Measurements from ENCODE around the gene DLG5. TPM values are rescaled to one million over a fixed set of nuclear protein-coding genes. Genes with fewer than 3 reads are reported as not detected.

Gene DLG5
- total and polyA plus RNA-seq, 9 of the 15 experiments (the other 6 are each of a cell fraction or from before 2014, with no cell fraction given) = 1.4 to 26.8 (median 11.2) TPM

GRCh38 chr10:77911535-77912123 is 14.9 kb downstream of the DLG5 start (continued):
- no peak for TF ChIP-seq FIP1L1 (IDR thresholded peaks at IDR 0.05; ENCODE audit: low read depth, low read length, poor library complexity, severe bottlenecking)
- peak in 1 of 2 experiments; percentile 72; a peak in 2 of 4 replicates for TF ChIP-seq TEAD1 (CRISPR knock-in tag; IDR thresholded peaks at IDR 0.05)
- TF ChIP-seq ZNF274 (IDR thresholded peaks at IDR 0.05; ENCODE audit: borderline replicate concordance, low read depth, low read length) = no peak
- TF ChIP-seq TCF7L2 (IDR thresholded peaks at IDR 0.05; ENCODE audit: low read depth, low read length) = peak; percentile 55; the same call in 1 of the 2 replicates
- TF ChIP-seq ERF (CRISPR knock-in tag; IDR thresholded peaks at IDR 0.05) = 0 out of 2 replicates have a peak, but pooled peaks have one; percentile 26
- TF ChIP-seq DMBX1 (CRISPR knock-in tag; IDR thresholded peaks at IDR 0.05; ENCODE audit: borderline replicate concordance) = peak; percentile 94
- no peak for TF ChIP-seq HDAC6 (IDR thresholded peaks at IDR 0.05; ENCODE audit: low read depth, low read length)
- TF ChIP-seq ZNF592 (IDR thresholded peaks at IDR 0.05) = peak; percentile 93
- peak; percentile 57 for TF ChIP-seq L3MBTL2 (IDR thresholded peaks at IDR 0.05)
- no peak for TF ChIP-seq XRCC5 (IDR thresholded peaks at IDR 0.05; ENCODE audit: low read depth, low read length)
- TF ChIP-seq RAD21 (CRISPR knock-in tag; conservative IDR thresholded peaks at IDR 0.05 in 1 of 2, IDR thresholded peaks at IDR 0.05 in 1 of 2) = peak in 1 of 2 experiments; percentile 30; a peak in 2 of 4 replicates
- 0 out of 2 replicates have a peak, but pooled peaks have one; percentile 24 for TF ChIP-seq PML (IDR thresholded peaks at IDR 0.05; ENCODE audit: low read length)
- no peak for TF ChIP-seq ZNF785 (CRISPR knock-in tag; IDR thresholded peaks at IDR 0.05)
- no peak for TF ChIP-seq ZBTB1 (CRISPR knock-in tag; IDR thresholded peaks at IDR 0.05; ENCODE audit: borderline replicate concordance, low read depth)
- TF ChIP-seq FOSL1 (tag; conservative IDR thresholded peaks at IDR 0.05) = peak; percentile 88
- TF ChIP-seq JUND (IDR thresholded peaks at IDR 0.05; ENCODE audit: borderline replicate concordance, low read depth, low read length) = peak; percentile 78
- TF ChIP-seq JUND (tag; IDR thresholded peaks at IDR 0.05; ENCODE audit: borderline replicate concordance, low read depth, low read length) = peak; percentile 79
- peak; percentile 57; the same call in 1 of the 2 replicates for TF ChIP-seq GTF2A2 (tag; IDR thresholded peaks at IDR 0.05)
- TF ChIP-seq FOXM1 (IDR thresholded peaks at IDR 0.05; ENCODE audit: low read depth) = peak; percentile 87
- TF ChIP-seq FOXM1 (CRISPR knock-in tag; IDR thresholded peaks at IDR 0.05; ENCODE audit: low read depth) = no peak
- no peak for TF ChIP-seq PHB (CRISPR knock-in tag; IDR thresholded peaks at IDR 0.05)
- 0 out of 2 replicates have a peak, but pooled peaks have one; percentile 48 for TF ChIP-seq MYNN (IDR thresholded peaks at IDR 0.05)
- no peak for TF ChIP-seq MYNN (CRISPR knock-in tag; IDR thresholded peaks at IDR 0.05)
- TF ChIP-seq HINFP (tag; conservative IDR thresholded peaks at IDR 0.05; ENCODE audit: low read depth) = 0 out of 2 replicates have a peak, but pooled peaks have one; percentile 37
- peak; percentile 81 for TF ChIP-seq BCL6 (CRISPR knock-in tag; IDR thresholded peaks at IDR 0.05)
